ENCODE measurements around the gene EGR2. TPM values are rescaled to one million over a fixed set of nuclear protein-coding genes. Genes with fewer than 3 reads are reported as not detected.

The EGR2 gene
- polyA plus RNA-seq, 2 of the 4 experiments (the other 2 are of a cell fraction) = 4.4 TPM; not detected in 1

DNA sequence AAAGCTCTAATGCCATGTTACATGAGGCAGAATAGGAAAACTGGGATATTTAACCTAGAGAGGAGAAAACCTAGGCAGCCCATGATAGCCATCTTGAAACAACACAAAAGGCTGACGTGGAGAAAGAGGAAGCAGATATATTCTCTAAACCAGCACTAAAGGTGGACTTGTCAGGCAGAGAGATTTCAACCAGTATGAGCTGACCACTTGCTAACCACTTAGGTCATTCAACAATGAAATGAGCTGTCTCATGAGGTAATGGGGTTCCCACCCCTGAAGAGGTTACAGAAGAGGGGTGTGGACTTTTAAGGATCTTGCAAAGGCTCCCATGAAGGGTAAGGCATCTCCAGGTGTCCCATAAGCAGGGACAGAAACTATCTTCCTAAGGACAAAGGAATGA is 26.8 kb upstream of the EGR2 start:
- DNase-seq (ENCODE audit: low read depth in 1 of 2, low spot score in 1 of 2) (no peak), ATAC-seq (no peak), FAIRE-seq (no peak)
- 0% methylated on average over 1 of the region's 1 CpG for WGBS (ENCODE audit: missing lambda C conversion rate)
- Histone ChIP-seq H3K27ac (no peak overlapping the region), H3K9me3 (peaks cover 10% of the 10 kb centered on the region; the same call in 1 of the 3 replicates), H3K4me2 (no peak overlapping the region), H3K4me3 (no peak overlapping the region), H3K4me1 (no peaks in the 10 kb centered on the region)
- ChIA-PET CTCF (no interaction called here), POLR2A (no interaction called here)
- TF ChIP-seq EHF (CRISPR knock-in tag; IDR thresholded peaks at IDR 0.05) = no peak
- TF ChIP-seq SREBF2 (IDR thresholded peaks at IDR 0.05) = no peak
- TF ChIP-seq CHD4 (IDR thresholded peaks at IDR 0.05; ENCODE audit: borderline replicate concordance) = no peak
- TF ChIP-seq FOSB (CRISPR knock-in tag; IDR thresholded peaks at IDR 0.05) = no peak
- TF ChIP-seq ESRRA (IDR thresholded peaks at IDR 0.05; ENCODE audit: borderline replicate concordance, low read length) = no peak
- no peak for TF ChIP-seq MAFK (IDR thresholded peaks at IDR 0.05; ENCODE audit: partially characterized antibody)
- no peak for TF ChIP-seq HDAC2 (IDR thresholded peaks at IDR 0.05)
- TF ChIP-seq, protein P1, sequence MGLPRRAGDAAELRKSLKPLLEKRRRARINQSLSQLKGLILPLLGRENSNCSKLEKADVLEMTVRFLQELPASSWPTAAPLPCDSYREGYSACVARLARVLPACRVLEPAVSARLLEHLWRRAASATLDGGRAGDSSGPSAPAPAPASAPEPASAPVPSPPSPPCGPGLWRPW (IDR thresholded peaks at IDR 0.05) = no peak
- no peak for TF ChIP-seq KDM5A (IDR thresholded peaks at IDR 0.05)
- TF ChIP-seq JUNB (IDR thresholded peaks at IDR 0.05) = no peak
- TF ChIP-seq, protein P2, sequence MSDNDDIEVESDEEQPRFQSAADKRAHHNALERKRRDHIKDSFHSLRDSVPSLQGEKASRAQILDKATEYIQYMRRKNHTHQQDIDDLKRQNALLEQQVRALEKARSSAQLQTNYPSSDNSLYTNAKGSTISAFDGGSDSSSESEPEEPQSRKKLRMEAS (IDR thresholded peaks at IDR 0.05) = no peak

- WGBS (ENCODE audit: missing lambda C conversion rate) = 6% methylated on average over 2 of the region's 2 CpGs
- CTCF ChIA-PET = no interaction called here
- POLR2A ChIA-PET = no interaction called here
- ATAC-seq = no peak
- TF ChIP-seq ZSCAN20 (CRISPR knock-in tag; IDR thresholded peaks at IDR 0.05) = no peak
- TF ChIP-seq, protein P1 (IDR thresholded peaks at IDR 0.05) = no peak
- no peak for TF ChIP-seq MAZ (IDR thresholded peaks at IDR 0.05; ENCODE audit: borderline replicate concordance, low read depth, low read length)
- no peak for TF ChIP-seq CBX8 (IDR thresholded peaks at IDR 0.05)
- TF ChIP-seq FOSB (CRISPR knock-in tag; IDR thresholded peaks at IDR 0.05) = no peak
- no peak for TF ChIP-seq ELK1 (IDR thresholded peaks at IDR 0.05; ENCODE audit: low read depth, low read length)
- no peak for TF ChIP-seq NPAS2 (CRISPR knock-in tag; IDR thresholded peaks at IDR 0.05; ENCODE audit: borderline replicate concordance)
- TF ChIP-seq BHLHE40 (IDR thresholded peaks at IDR 0.05; ENCODE audit: low read depth, low read length) = no peak
- H3K9me3 ChIP-seq = 0 out of 3 replicates have a peak, but pooled peaks cover 3% of the 10 kb centered on the region
- no peak for DNase-seq (ENCODE audit: low read depth in 1 of 2, low spot score in 1 of 2)
- no peak overlapping the region for H3K4me3 ChIP-seq
- H3K4me1 ChIP-seq = no peaks in the 10 kb centered on the region
- H3K27ac ChIP-seq = no peak overlapping the region
- no peak for FAIRE-seq
- no peak overlapping the region for H3K4me2 ChIP-seq
Observed at GRCh38 chr10:62839590-62839989, 23.4 kb upstream of the EGR2 start.

GRCh38 chr10:62831346-62831745 is 15.2 kb upstream of the EGR2 start:
- no peak for FAIRE-seq
- no peaks in the 10 kb centered on the region for H3K4me1 ChIP-seq
- ChIA-PET POLR2A (no interaction called here), CTCF (interaction anchor here (2.1 to 2.6 kb wide), 2 partner anchors 12 to 220 kb away, joined by 11 to 15 read pairs; no protein-coding TSS in a partner anchor)
- TF ChIP-seq RFX5 (IDR thresholded peaks at IDR 0.05) (no peak), HOXB13 (CRISPR knock-in tag; IDR thresholded peaks at IDR 0.05; ENCODE audit: low read depth) (no peak), ZFP36 (IDR thresholded peaks at IDR 0.05; ENCODE audit: borderline replicate concordance, partially characterized antibody) (no peak), FOSB (CRISPR knock-in tag; IDR thresholded peaks at IDR 0.05) (no peak), HDAC2 (IDR thresholded peaks at IDR 0.05) (no peak), EHF (CRISPR knock-in tag; IDR thresholded peaks at IDR 0.05) (no peak), RAD21 (conservative IDR thresholded peaks at IDR 0.05 in 1 of 2, IDR thresholded peaks at IDR 0.05 in 1 of 2) (no peak)
- TF ChIP-seq, protein P2 (IDR thresholded peaks at IDR 0.05) = no peak
- 0 out of 3 replicates have a peak, but pooled peaks cover 3% of the 10 kb centered on the region for H3K9me3 ChIP-seq
- H3K4me3 ChIP-seq = no peak overlapping the region
- no peak for DNase-seq (ENCODE audit: low read depth in 1 of 2, low spot score in 1 of 2)
- 6% methylated on average over 2 of the region's 2 CpGs for WGBS (ENCODE audit: missing lambda C conversion rate)
- ATAC-seq = no peak
- H3K4me2 ChIP-seq = no peak overlapping the region
- no peak overlapping the region for H3K27ac ChIP-seq
